MCF 10A (cell line): ENCODE measurements around the gene MYO1E. TPM values are rescaled to one million over a fixed set of nuclear protein-coding genes. Genes with fewer than 3 reads are reported as not detected.

ENCODE experiments used
- BruUV-seq: library from RNA; stranded (reverse); fragments of 400-500 nt; replicated peaks from 2 replicates; lab custom pipeline; 2021; lab: Mats Ljungman, UMichigan
- CTCF ChIA-PET: fragments of 300-600 bp; sonication (Branson Sonifier 250); formaldehyde crosslinking; extraction: SDS; loops from one replicate; lab custom pipeline; 2021; ENCODE audit warnings: antibody characterized with exemption, inconsistent platforms; lab: Yijun Ruan, JAX
- POLR2A ChIA-PET: fragments of 300-600, 350-650 bp; sonication (Branson Sonifier 250); formaldehyde crosslinking; extraction: SDS; loops from one replicate; lab custom pipeline; 2020; ENCODE audit warnings: antibody characterized with exemption, inconsistent platforms; lab: Yijun Ruan, JAX
- DNase-seq: peaks from one replicate; pipeline ENCODE4 v3.0.0-alpha.2; 2018; ENCODE audit not compliant: unreplicated experiment
- H3K27ac Mint-ChIP-seq: one replicate; pipeline ENCODE4 v1.8.0; 2022; ENCODE audit warnings: mild to moderate bottlenecking, low read depth, mixed read lengths; ENCODE audit not compliant: unreplicated experiment
- H3K27me3 Mint-ChIP-seq: one replicate; pipeline ENCODE4 v1.8.0; 2022; ENCODE audit warnings: mixed read lengths; ENCODE audit not compliant: insufficient read depth, unreplicated experiment
- H3K36me3 Mint-ChIP-seq: one replicate; pipeline ENCODE4 v1.8.0; 2022; ENCODE audit warnings: mild to moderate bottlenecking, moderate library complexity, mixed read lengths; ENCODE audit not compliant: insufficient read depth, unreplicated experiment
- H3K4me1 Mint-ChIP-seq: one replicate; pipeline ENCODE4 v1.8.0; 2022; ENCODE audit warnings: mixed read lengths; ENCODE audit not compliant: insufficient read depth, unreplicated experiment
- H3K4me3 Mint-ChIP-seq: one replicate; pipeline ENCODE4 v1.8.0; 2022; ENCODE audit warnings: mild to moderate bottlenecking, moderate library complexity, mixed read lengths; ENCODE audit not compliant: unreplicated experiment
- H3K9me3 Mint-ChIP-seq: one replicate; pipeline ENCODE4 v1.8.0; 2022; ENCODE audit warnings: mixed read lengths; ENCODE audit not compliant: unreplicated experiment
- CTCF ChIP-seq: fragments of 200-600 bp; IDR thresholded peaks from one replicate; pipeline ENCODE4 v1.8.0; 2022; ENCODE audit warnings: antibody characterized with exemption, mild to moderate bottlenecking; ENCODE audit not compliant: unreplicated experiment
- intact Hi-C: fragments of 100-400 bp; cut with micrococcal nuclease; formaldehyde crosslinking; loops from 2 replicates; pipeline ENCODE4 v1.14.1; 2022
- total RNA-seq: library from RNA; stranded (reverse); gene quantifications from 2 replicates; pipeline ENCODE4 v1.2.3, GENCODE V29; 2022

MYO1E gene
- total RNA-seq, 1 experiment from 2014 or later, result 121 TPM

GRCh38 chr15:59366333-59367021 is 6.2 kb downstream of the MYO1E start:
- no peak for DNase-seq
- Mint-ChIP-seq H3K4me3 (no peak overlapping the region), H3K4me1 (peaks cover 30% of the 10 kb centered on the region), H3K27me3 (no peaks in the 10 kb centered on the region), H3K9me3 (no peaks in the 10 kb centered on the region), H3K27ac (peak overlapping the region; percentile 61), H3K36me3 (peaks cover 24% of the 10 kb centered on the region)
- BruUV-seq, result no TSS peak
- intact Hi-C loops, result no loop called here
- POLR2A ChIA-PET, result interaction anchor here (0.7 to 2.7 kb wide), 10 partner anchors 10 to 119 kb away, joined by 3 to 9 read pairs (median 4); no protein-coding TSS in a partner anchor
- CTCF ChIA-PET, result interaction anchor here (0.6 to 0.8 kb wide), 4 partner anchors 14 to 77 kb away, joined by 3 to 4 read pairs (median 3); no protein-coding TSS in a partner anchor
- no peak for TF ChIP-seq CTCF

- intact Hi-C loops, result no loop called here
- TF ChIP-seq CTCF, result no peak
- no TSS peak for BruUV-seq
- H3K27me3 Mint-ChIP-seq, result no peaks in the 10 kb centered on the region
- CTCF ChIA-PET, result interaction anchor here (0.6 to 0.8 kb wide), 2 partner anchors 1094 to 1709 kb away, joined by 3 to 4 read pairs; no protein-coding TSS in a partner anchor
- H3K9me3 Mint-ChIP-seq, result no peaks in the 10 kb centered on the region
- H3K36me3 Mint-ChIP-seq, result peaks cover 16% of the 10 kb centered on the region
- no peak for DNase-seq
- no peak overlapping the region for H3K4me3 Mint-ChIP-seq
- H3K4me1 Mint-ChIP-seq, result peaks cover 12% of the 10 kb centered on the region
- POLR2A ChIA-PET, result interaction anchor here (0.9 to 1.5 kb wide), 2 partner anchors 14 to 16 kb away, joined by 3 to 5 read pairs; no protein-coding TSS in a partner anchor
- H3K27ac Mint-ChIP-seq, result no peak overlapping the region
These were observed 8.4 kb downstream of the MYO1E start for GRCh38 chr15:59364248-59364647.

GRCh38 chr15:59362331-59362730 is 10.3 kb downstream of the MYO1E start:
- no peak for DNase-seq
- no peak overlapping the region for H3K27ac Mint-ChIP-seq
- no TSS peak for BruUV-seq
- intact Hi-C loops, result no loop called here
- TF ChIP-seq CTCF, result no peak
- CTCF ChIA-PET, result interaction anchor here (0.7 kb wide), 1 partner anchor 241 kb away, joined by 8 read pairs; no protein-coding TSS in a partner anchor
- POLR2A ChIA-PET, result interaction anchor here (0.9 kb wide), 1 partner anchor 10 kb away, joined by 3 read pairs; the partner anchor contains the start of gene MYO1E
- H3K4me3 Mint-ChIP-seq, result no peak overlapping the region
- H3K9me3 Mint-ChIP-seq, result no peaks in the 10 kb centered on the region
- H3K4me1 Mint-ChIP-seq, result peaks cover 10% of the 10 kb centered on the region
- H3K36me3 Mint-ChIP-seq, result peaks cover 15% of the 10 kb centered on the region
- no peaks in the 10 kb centered on the region for H3K27me3 Mint-ChIP-seq

GRCh38 chr15:59360896-59361295 is 11.8 kb downstream of the MYO1E start:
- peaks cover 5% of the 10 kb centered on the region for H3K4me1 Mint-ChIP-seq
- intact Hi-C loops, result no loop called here
- H3K4me3 Mint-ChIP-seq, result no peak overlapping the region
- ChIA-PET CTCF (interaction anchor here (1.2 kb wide), 1 partner anchor 114 kb away, joined by 5 read pairs; no protein-coding TSS in a partner anchor), POLR2A (interaction anchor here (0.7 to 4.2 kb wide), 6 partner anchors 9 to 77 kb away, joined by 4 to 16 read pairs (median 5); partner anchors contain the start of gene MYO1E)
- DNase-seq, result no peak
- no peak for TF ChIP-seq CTCF
- H3K27ac Mint-ChIP-seq, result no peak overlapping the region
- no peaks in the 10 kb centered on the region for H3K9me3 Mint-ChIP-seq
- BruUV-seq, result no TSS peak
- H3K36me3 Mint-ChIP-seq, result peaks cover 10% of the 10 kb centered on the region
- H3K27me3 Mint-ChIP-seq, result no peaks in the 10 kb centered on the region
